HG03520 (cell line): ENCODE results near the gene FABP2.
"Not testable (repeated sequence)": the region's sequence is repeated elsewhere in the genome, so short reads cannot be mapped to it uniquely, and the experiment has no call there.

ENCODE experiments used
- ATAC-seq: cut with Tn5 transposase; IDR thresholded peaks from one replicate; pipeline ENCODE4 v1.9.1; 2021; ENCODE audit warnings: mild to moderate bottlenecking, moderate library complexity; ENCODE audit not compliant: unreplicated experiment

The FABP2 gene

DNA sequence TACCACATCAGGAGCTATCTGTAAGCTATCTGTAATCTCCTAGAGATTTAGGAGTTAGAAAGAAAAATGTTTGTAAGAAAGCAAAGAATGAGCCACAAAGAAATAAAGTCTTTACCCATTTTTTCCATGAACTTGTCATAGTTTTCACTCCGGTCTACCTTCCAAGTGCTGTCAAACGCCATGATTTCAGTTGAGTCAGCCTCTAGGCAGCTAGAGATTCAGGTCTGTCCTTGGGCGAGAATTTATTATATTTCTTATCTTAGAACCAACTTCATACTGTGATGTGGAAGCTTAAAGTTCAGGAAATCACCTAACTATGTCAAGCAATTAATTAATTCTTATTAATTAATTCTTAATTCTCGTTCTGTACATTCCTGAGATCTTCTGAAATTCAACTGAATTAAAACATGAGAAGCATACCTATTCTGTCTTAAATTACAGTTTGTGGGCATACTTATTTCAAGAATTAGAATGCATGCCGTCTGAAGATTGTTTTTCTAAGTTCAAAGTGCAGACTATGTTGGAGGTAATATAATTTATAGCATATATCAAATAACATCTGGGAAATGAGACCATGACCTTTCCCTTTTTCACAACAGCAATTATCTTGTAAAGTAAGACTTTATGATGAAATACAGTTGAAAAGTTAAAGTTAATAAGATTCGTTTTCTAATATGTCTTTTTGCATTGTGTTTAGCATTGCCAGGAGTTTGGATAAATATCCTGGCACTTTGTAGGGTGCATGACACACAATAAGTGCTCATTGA lies at the start of gene FABP2:
Gene FABP2 (minus strand): TSS at position 218 of the 767 bp plus-strand sequence. CDS start 36 bp downstream, at position 182.
- ATAC-seq, result no peak

GRCh38 chr4:119370951-119371683 lies 49.2 kb upstream of the FABP2 start:
- not testable (repeated sequence) for ATAC-seq

- peak; percentile 98 for ATAC-seq
These were observed 48.5 kb upstream of the FABP2 start for GRCh38 chr4:119370392-119370791.

- ATAC-seq, result not testable (repeated sequence)
These were observed 44.9 kb upstream of the FABP2 start for GRCh38 chr4:119366802-119367201.

- not testable (repeated sequence) for ATAC-seq
These were observed 42.3 kb upstream of the FABP2 start for GRCh38 chr4:119364203-119364602.

- ATAC-seq, result not testable (repeated sequence)
These were observed 41.4 kb upstream of the FABP2 start for GRCh38 chr4:119363372-119363771.

DNA sequence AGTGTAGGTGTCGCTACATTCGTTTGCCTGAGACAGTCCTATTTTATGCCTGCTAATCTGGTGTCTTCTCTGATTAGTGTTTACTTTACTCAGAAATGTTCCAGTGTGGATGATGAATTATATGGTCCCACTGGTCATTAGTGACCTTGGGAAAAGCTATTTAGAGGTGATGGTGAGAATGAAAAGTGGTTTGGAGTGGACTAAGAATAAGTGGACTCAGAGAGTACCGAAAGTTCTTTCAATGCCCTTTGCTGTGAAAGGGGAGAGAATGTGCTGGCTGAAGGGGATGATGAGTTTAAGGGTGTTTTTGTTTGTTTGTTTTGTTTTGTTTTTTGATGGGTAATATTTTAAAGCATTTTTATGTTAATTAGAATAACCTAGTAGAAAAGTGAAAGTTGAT lies 40.5 kb upstream of the FABP2 start:
- ATAC-seq, result not testable (repeated sequence)

- ATAC-seq, result not testable (repeated sequence)
These were observed 37.9 kb upstream of the FABP2 start for GRCh38 chr4:119359873-119360272.

- ATAC-seq, result not testable (repeated sequence)
These were observed 34.9 kb upstream of the FABP2 start for GRCh38 chr4:119356796-119357195.

GRCh38 chr4:119356041-119356440 lies 34.1 kb upstream of the FABP2 start:
- not testable (repeated sequence) for ATAC-seq

- ATAC-seq, result peak; percentile 65
These were observed 31.4 kb upstream of the FABP2 start for GRCh38 chr4:119353364-119353763.

GRCh38 chr4:119348169-119348568 lies 26.2 kb upstream of the FABP2 start:
- not testable (repeated sequence) for ATAC-seq

DNA sequence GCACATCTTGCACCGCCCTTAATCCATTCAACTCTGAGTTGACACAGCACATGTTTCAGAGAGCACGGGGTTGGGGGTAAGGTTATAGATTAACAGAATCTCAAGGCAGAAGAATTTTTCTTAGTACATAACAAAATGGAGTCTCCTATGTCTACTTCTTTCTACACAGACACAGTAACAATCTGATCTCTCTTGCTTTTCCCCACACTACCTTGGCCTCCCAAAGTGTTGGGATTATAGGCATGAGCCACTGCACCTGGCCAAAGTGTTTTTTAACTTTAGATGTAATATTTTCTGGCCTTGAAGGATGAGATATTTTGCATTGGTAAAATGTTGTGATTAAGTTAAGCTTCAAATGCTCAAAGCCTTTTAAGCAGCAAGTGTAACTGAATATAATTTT lies 21.4 kb upstream of the FABP2 start:
- not testable (repeated sequence) for ATAC-seq

- ATAC-seq, result not testable (repeated sequence)
These were observed 18.0 kb upstream of the FABP2 start for GRCh38 chr4:119339895-119340294.

- ATAC-seq, result no peak
These were observed 15.1 kb upstream of the FABP2 start for GRCh38 chr4:119337010-119337409.

- not testable (repeated sequence) for ATAC-seq
These were observed 14.5 kb upstream of the FABP2 start for GRCh38 chr4:119336332-119336979.

DNA sequence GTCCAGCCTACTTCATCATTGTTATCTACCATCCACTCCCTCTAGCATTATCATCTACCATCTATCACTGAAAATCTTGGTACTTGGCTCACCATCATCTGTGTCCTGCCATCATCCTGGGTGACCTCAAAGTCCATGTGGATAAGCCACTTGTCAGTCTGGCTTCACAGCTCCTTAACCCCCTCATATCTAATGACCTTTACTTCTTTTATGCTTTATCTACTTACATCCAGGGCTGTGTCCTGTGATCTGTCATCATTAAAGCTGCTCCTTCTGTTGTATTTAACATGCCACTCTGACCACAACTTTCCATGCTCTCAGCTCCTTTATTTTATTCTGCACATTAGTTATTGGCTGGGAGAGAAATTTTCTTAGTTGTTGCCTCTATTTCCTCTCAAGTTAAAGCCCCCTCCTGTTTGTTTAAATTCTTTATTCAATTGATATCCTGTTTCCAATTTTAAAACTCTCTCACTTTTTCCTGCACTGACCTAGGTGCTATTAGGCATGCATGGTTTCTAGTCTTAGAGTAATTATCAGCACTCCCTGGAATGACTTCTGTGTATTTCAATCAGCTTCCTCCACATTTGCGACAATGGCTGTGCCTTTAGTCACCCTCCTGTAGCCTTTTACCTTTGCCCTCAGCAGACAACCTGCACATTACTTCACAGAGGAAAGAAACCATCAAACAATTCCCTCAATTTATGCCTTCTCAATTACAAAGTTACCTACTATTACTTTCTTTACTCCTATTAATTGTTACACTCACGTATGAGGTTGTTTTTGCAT lies 8.1 kb upstream of the FABP2 start:
- no peak for ATAC-seq

DNA sequence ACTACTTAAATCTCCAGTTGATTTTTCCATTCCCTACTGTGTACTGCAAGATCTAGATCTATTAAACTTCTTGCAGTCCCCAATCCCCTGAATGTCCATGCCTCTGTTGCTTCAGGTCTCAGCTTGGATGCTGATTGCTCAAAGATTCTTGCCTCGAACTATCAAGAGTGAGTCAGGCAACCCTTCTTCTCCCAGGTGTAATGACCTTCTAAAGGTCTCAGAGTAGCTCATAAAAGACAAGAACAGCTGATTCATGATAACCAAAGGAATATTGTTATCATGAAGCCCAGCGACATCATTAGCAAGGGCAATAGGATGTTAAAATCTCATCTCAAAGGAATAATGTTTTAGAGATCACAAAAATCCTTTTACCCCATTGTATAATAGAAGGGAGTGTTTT lies 6.8 kb upstream of the FABP2 start:
- no peak for ATAC-seq

DNA sequence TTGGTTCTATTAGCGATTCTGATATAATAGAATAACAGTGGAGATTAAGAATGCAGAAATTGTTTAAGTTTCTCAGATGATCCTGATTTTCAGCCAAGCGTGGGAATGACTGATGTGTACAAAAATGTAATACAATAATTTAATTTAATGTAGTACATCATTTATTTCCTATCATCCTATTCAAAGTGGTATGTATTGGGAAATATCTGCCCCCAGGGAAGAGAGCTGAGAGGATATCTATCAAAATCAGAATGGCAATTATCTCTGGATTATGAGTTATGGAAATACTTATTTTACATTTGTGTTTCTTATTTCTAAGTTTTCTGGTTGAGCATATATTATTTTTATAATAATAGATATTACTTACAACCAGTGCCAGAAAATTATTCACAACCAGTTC lies 3.9 kb downstream of the FABP2 start:
- no peak for ATAC-seq

DNA sequence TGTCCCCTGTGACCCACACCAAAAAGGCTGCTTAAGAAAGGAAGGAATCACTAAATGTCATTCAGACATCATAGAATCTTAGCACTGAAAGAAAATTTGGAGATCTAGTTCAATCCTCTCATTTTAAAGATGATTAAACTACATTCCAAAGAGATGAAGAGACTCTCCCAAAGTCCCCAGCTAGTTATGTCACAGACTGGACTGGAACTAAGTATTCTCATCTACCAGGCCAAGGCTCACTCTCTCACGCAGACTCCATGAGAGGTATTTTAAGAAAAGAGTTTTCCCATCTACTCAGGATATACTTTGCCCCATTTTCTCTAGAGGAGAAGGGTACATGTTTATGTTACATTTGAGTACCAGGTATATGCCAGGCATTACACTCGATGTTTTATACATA lies 6.9 kb downstream of the FABP2 start:
- no peak for ATAC-seq

DNA sequence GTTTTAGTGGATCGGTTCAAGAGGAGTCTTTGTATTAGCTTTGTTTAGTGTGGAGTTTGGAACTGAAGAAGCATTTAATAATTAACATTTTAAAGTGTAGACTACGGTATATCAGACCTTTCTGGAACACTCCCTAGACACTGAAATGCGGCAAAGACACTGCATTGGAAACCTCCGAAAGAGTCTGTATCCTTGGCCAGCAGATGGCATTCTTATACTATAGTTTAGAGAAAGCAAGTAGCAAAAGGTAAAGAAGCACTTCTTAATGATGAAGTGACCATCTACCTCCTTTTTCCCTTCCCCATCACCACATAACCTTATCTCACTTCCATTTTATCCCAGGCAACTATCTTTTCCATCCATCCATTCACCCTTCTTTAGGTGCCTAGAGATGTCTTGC lies 7.6 kb downstream of the FABP2 start:
- peak; percentile 69 for ATAC-seq
